COLO668 (cell line): ENCODE data around the gene SYCE3.

ENCODE experiments used
- DNase-seq: peaks from one replicate; lab custom pipeline; 2025; ENCODE audit not compliant: unreplicated experiment; lab: John Stamatoyannopoulos, UW

Gene SYCE3

DNA sequence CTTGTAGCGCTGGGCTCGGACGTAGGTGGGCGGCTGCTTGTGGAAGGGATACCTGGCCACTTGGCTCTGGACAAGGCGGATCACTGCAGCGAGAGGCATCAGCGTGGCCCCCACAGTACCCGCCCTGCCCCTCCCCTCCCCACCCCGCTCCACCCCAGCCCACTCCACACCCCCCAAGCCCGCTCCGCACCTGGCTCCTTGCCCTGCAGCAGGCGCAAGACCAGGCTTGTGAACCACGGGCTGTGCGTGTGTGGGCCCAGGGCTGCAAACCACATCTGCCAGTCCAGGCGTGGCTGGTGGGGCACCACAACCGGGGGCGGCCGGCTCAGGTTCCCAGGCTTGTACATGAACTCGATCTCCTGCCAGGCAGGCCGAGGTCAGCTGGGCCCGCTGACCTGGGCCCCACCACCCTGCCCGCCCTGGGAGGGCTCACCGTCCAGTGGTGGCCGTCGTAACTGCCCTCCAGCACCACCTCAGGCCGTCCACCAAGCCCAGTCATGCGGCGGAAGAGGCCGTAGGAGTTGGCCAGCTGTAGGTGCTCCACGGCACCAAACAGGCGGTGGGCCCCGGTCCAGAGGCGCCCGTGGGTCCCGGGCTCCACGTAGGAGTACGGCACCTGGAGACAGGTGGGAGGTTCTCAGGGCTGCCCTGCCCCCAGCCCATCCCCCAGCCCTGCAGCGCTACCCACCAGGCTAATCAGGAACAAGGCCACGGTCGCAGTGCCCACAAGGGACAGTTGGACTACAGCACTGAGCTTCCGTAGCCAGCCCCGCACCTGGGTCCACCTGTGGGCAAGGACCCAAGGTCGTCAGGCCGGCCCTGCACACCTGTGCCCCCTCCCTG, 58.1 kb downstream of the SYCE3 start:
- no peak for DNase-seq

DNA sequence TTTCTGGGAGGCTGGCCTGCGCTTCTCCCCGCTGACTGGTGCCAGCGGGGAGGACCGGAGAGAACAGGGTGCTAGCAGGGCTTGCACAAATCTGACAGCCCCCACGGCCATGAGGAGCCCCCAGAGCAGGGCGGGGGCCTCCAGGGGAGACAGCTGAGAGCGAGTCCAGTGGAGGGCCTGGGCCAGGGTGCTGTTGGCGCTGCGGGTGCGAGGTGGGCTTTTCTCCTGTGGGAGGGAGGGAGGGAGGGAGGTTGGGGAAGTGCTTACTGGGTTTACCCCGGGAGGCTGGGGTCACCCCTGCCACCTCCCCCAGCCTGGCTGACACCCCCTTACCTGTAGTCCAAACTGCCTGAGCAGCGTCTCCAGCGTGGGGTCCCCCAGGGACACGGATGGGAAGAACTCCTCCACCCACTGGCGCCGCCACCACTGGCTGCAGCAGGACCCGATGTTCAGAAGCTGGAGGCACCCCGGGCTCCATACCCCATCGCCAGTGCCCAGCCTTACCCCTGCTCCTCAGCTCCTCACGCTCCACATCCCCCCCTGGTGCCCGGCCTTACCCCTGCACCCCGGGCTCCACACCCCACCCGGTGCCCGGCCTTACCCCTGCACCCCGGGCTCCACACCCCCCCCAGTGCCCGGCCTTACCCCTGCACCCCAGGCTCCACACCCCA, 59.1 kb downstream of the SYCE3 start:
- DNase-seq, result no peak

DNA sequence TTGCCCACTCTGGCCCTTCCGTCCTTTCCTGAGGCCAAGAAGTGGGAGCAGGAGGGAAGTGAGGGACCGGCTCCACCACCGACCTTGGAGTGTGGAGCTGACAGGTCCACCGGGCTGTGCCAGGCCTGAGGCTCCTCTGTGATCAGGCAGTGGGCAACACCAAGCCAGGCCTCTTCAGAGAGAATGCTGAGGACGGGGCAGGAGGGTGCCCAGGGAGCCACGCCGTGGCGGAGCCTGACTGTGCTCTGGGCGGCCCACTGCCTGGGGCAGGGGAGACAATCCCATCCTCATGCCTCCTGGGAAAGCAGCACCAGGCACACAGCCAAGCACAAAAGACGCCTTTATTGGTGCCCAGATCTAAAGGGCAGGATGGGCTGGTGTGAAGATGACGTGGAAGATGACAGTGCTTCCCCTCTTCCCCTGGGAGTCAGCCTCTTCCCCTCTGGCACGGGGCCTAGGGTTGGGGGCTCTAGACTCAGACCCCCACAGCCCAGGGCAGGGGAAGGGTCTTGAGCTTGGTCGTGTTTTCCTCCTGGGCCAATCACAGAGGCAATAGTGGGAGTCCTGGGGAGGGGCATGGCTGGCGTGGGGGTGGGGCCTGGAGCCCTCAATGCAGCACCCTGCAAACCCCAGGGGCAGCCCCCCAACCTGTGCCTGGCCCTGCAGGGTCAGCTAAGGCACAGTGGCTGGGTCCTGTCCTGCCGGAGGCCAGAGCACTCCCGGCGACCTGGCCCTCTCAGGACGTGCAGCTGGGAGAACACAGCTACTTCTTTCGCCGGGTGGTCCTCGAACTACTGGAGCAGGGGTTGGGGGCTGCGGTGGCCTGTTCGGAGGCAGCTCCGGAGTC, 59.9 kb downstream of the SYCE3 start:
- no peak for DNase-seq

DNA sequence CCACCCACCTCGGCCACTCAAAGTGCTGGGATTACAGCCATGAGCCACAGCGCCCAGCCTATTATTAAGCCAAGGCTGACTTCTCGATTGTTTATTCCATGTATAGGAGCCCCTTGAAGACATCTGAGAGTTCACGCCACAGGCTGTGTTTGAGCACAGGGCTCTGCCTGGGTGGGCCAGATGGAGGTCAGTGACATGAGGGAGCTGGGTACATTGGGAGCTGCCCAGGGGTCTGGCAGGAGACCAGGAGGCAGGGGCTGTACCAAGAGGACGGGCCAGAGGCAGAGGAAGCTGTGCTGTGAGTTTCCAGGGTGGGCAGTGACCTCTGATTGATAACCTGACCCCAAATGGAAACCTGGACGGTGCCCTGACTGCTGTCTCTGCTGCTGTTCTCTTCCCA, 60.6 kb downstream of the SYCE3 start:
- DNase-seq, result no peak
